CD14-positive monocyte (primary cell): Measurements from ENCODE around the gene EML1. TPM values are rescaled to one million over a fixed set of nuclear protein-coding genes. Genes with fewer than 3 reads are reported as not detected.

Source experiments
- DNase-seq, 3 donors: peaks; one replicate each; pipeline ENCODE4 v3.0.0-alpha.2; 2011 to 2022
- H2AFZ ChIP-seq: 2 replicates; pipeline ENCODE4 v1.6.0; 2012; ENCODE audit warnings: mild to moderate bottlenecking, low read depth, low read length, inconsistent platforms; ENCODE audit not compliant: insufficient read depth, poor library complexity, severe bottlenecking
- H3K27ac ChIP-seq, 2 donors: 1 replicate in 1 of 2; 2 replicates in 1 of 2; pipeline ENCODE4 v1.5.1; 2012 to 2013; ENCODE audit warnings: low read length in 2 of 2, control low read depth in 1 of 2, inconsistent platforms in 1 of 2, low read depth in 1 of 2, mild to moderate bottlenecking in 1 of 2
- H3K27me3 ChIP-seq, 2 donors: one replicate each; pipeline versions ENCODE4 v1.6.0 to v1.6.1; 2011 to 2013; ENCODE audit warnings: low read length in 2 of 2; ENCODE audit not compliant: control insufficient read depth in 2 of 2, insufficient read depth in 2 of 2
- H3K36me3 ChIP-seq, 2 donors: replicated peaks in 1 of 2; 1 replicate in 1 of 2; 2 replicates in 1 of 2; pipeline versions ENCODE4 v1.5.1 to v1.6.1; 2012 to 2013; ENCODE audit warnings: low read length in 2 of 2, control low read depth in 1 of 2, inconsistent platforms in 1 of 2, mild to moderate bottlenecking in 1 of 2; ENCODE audit not compliant: insufficient read depth in 2 of 2, control insufficient read depth in 1 of 2
- H3K4me1 ChIP-seq, 2 donors: 1 replicate in 1 of 2; 2 replicates in 1 of 2; pipeline versions ENCODE4 v1.5.1 to v1.6.1; 2012 to 2013; ENCODE audit warnings: low read length in 2 of 2, control low read depth in 1 of 2, inconsistent platforms in 1 of 2, mild to moderate bottlenecking in 1 of 2, moderate library complexity in 1 of 2; ENCODE audit not compliant: insufficient read depth in 2 of 2, control insufficient read depth in 1 of 2
- H3K4me2 ChIP-seq: replicated peaks from 2 replicates; pipeline ENCODE3; 2012; ENCODE audit warnings: low read length, moderate library complexity, mild to moderate bottlenecking; ENCODE audit not compliant: poor library complexity, severe bottlenecking; ENCODE audit errors: extremely low read depth
- H3K4me3 ChIP-seq, 3 experiments: fragments of 200-600 bp in 1 of 3; sonication (generic) in 1 of 3; replicated peaks in 1 of 3; 1 replicate in 2 of 3; 2 replicates in 1 of 3; pipeline ENCODE4 v1.5.1; 2011 to 2013; ENCODE audit warnings: low read length in 3 of 3, mild to moderate bottlenecking in 3 of 3, control low read depth in 2 of 3, low read depth in 2 of 3, inconsistent platforms in 1 of 3, moderate library complexity in 1 of 3
- H3K79me2 ChIP-seq: 2 replicates; pipeline ENCODE4 v1.6.0; 2012; ENCODE audit warnings: mild to moderate bottlenecking, control low read depth, inconsistent platforms, low read length, moderate library complexity; ENCODE audit not compliant: insufficient read depth
- H3K9ac ChIP-seq: 2 replicates; pipeline ENCODE4 v1.6.0; 2017; ENCODE audit warnings: low read length, mild to moderate bottlenecking; ENCODE audit not compliant: insufficient read depth, poor library complexity, severe bottlenecking
- H3K9me3 ChIP-seq, 2 donors: replicated peaks in 1 of 2; 1 replicate in 1 of 2; 2 replicates in 1 of 2; pipeline versions ENCODE4 v1.5.1 to v1.6.1; 2012 to 2013; ENCODE audit warnings: low read length in 2 of 2, control low read depth in 1 of 2; ENCODE audit not compliant: control insufficient read depth in 1 of 2, insufficient read depth in 1 of 2
- H4K20me1 ChIP-seq: 2 replicates; pipeline ENCODE4 v1.6.0; 2012; ENCODE audit warnings: mild to moderate bottlenecking, low read length, control low read depth, moderate library complexity; ENCODE audit not compliant: insufficient read depth
- H3K27ac Mint-ChIP-seq, 7 donors: one replicate each; pipeline ENCODE4 v1.8.0; 2020; ENCODE audit warnings: mild to moderate bottlenecking in 7 of 7, mixed read lengths in 7 of 7, moderate library complexity in 6 of 7, inconsistent platforms in 2 of 7
- H3K27me3 Mint-ChIP-seq, 3 donors: one replicate each; pipeline ENCODE4 v1.8.0; 2021 to 2022; ENCODE audit warnings: low read depth in 3 of 3, mild to moderate bottlenecking in 3 of 3, mixed read lengths in 3 of 3, moderate library complexity in 3 of 3, inconsistent platforms in 1 of 3
- H3K36me3 Mint-ChIP-seq, 2 donors: one replicate each; pipeline ENCODE4 v1.8.0; 2020; ENCODE audit warnings: mixed read lengths in 2 of 2, inconsistent platforms in 1 of 2, mild to moderate bottlenecking in 1 of 2
- H3K4me1 Mint-ChIP-seq: one replicate; pipeline ENCODE4 v1.8.0; 2020; ENCODE audit warnings: mild to moderate bottlenecking, mixed read lengths
- H3K4me3 Mint-ChIP-seq, 2 donors: one replicate each; pipeline ENCODE4 v1.8.0; 2020; ENCODE audit warnings: mild to moderate bottlenecking in 2 of 2, mixed read lengths in 2 of 2, moderate library complexity in 1 of 2
- H3K9me3 Mint-ChIP-seq, 7 donors: one replicate each; pipeline ENCODE4 v1.8.0; 2020 to 2022; ENCODE audit warnings: mixed read lengths in 7 of 7, mild to moderate bottlenecking in 6 of 7, moderate library complexity in 6 of 7, inconsistent platforms in 2 of 7
- WGBS: methylation state at CpG from one replicate; pipeline ENCODE4 v1.1.5; 2013; ENCODE audit warnings: missing lambda C conversion rate; ENCODE audit not compliant: insufficient coverage; 5-methylcytosine and 5-hydroxymethylcytosine counted together
- intact Hi-C, 2 donors: fragments of 100-400 bp; cut with micrococcal nuclease; formaldehyde crosslinking; loops; one replicate each; pipeline versions ENCODE4 v1.15.0 to v1.15.1; 2023
- polyA plus RNA-seq, 3 donors: library from polyadenylated mRNA; depleted of rRNA in 1 of 3; unstranded in 2 of 3; stranded (reverse) in 1 of 3; fragments of 300-500 nt in 2 of 3; fragments of >200 nt in 1 of 3; fragmentation: Illumina TruSeq in 2 of 3; gene quantifications; 1 replicate in 2 of 3; 2 replicates in 1 of 3; pipeline ENCODE4 v1.2.3, GENCODE V29; 2012 to 2021
- TF ChIP-seq, protein P1 (sequence below): fragments of 200-600 bp; IDR thresholded peaks from one replicate; pipeline ENCODE4 v1.8.0; 2022; ENCODE audit warnings: antibody characterized with exemption, mild to moderate bottlenecking

The EML1 gene
- polyA plus RNA-seq, 3 donors: not detected

DNA sequence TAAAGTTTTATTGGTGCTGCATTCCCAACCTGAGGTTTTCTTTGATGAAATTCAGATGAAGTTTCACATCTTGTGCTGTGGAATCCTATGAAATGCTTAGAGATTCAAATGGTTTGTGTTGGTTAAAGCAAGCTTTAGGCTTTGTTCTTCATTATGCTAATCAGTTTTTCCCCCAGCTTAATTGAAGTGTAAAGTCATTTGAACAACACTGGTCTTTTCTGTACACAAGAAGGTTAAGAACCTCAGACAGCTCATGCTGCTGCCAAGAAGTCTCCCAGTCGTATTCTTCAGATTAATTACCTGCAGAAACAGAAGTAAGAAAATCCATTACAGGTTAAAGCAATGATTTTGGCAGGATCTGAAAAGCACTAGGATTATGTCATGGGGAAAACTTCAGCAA is 48.9 kb downstream of the EML1 start:
- no peak for DNase-seq
- peaks cover 22 to 35% (median 24%) of the 10 kb centered on the region in 3 donors for H3K27me3 Mint-ChIP-seq
- no peak overlapping the region for H3K9ac ChIP-seq
- H3K9me3 ChIP-seq: peaks cover under 1 to 4% of the 10 kb centered on the region in 2 donors
- H3K4me1 ChIP-seq: no peaks in the 10 kb centered on the region
- H3K27ac Mint-ChIP-seq: no peak overlapping the region
- TF ChIP-seq, protein P1, sequence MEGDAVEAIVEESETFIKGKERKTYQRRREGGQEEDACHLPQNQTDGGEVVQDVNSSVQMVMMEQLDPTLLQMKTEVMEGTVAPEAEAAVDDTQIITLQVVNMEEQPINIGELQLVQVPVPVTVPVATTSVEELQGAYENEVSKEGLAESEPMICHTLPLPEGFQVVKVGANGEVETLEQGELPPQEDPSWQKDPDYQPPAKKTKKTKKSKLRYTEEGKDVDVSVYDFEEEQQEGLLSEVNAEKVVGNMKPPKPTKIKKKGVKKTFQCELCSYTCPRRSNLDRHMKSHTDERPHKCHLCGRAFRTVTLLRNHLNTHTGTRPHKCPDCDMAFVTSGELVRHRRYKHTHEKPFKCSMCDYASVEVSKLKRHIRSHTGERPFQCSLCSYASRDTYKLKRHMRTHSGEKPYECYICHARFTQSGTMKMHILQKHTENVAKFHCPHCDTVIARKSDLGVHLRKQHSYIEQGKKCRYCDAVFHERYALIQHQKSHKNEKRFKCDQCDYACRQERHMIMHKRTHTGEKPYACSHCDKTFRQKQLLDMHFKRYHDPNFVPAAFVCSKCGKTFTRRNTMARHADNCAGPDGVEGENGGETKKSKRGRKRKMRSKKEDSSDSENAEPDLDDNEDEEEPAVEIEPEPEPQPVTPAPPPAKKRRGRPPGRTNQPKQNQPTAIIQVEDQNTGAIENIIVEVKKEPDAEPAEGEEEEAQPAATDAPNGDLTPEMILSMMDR: no peak
- no peak overlapping the region for H2AFZ ChIP-seq
- H3K36me3 ChIP-seq: no peaks in the 10 kb centered on the region
- no peak overlapping the region for H3K27ac ChIP-seq
- no peaks in the 10 kb centered on the region for H4K20me1 ChIP-seq
- H3K4me3 ChIP-seq: no peak overlapping the region
- no peaks in the 10 kb centered on the region for H3K4me1 Mint-ChIP-seq
- no peaks in the 10 kb centered on the region for H3K36me3 Mint-ChIP-seq
- H3K79me2 ChIP-seq: no peaks in the 10 kb centered on the region
- H3K9me3 Mint-ChIP-seq: peaks cover 0 to 8% (median 4%) of the 10 kb centered on the region in 7 donors
- WGBS: 86% methylated on average over 1 of the region's 1 CpG
- peaks cover 2 to 11% of the 10 kb centered on the region in 2 donors for H3K27me3 ChIP-seq
- no peak overlapping the region for H3K4me3 Mint-ChIP-seq
- H3K4me2 ChIP-seq: no peak overlapping the region
- intact Hi-C loops: no loop called here

DNA sequence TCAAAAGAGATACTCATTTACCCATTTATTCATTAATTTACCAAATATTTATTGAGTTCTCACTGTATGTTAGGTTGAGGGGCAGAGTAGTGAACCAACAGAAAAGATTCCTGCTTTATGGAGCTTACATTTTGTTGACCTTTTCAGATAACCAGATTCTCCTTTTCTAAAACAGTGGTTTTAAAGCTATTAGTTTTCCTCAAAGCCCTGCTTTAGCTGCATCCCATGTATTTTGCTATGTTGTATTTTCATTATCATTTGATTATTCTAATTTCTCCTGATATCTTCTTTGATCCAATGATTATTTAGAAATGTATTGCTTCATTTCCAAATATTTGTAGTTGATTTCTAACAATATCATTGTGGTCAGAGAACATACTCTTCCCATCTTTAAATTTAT is 53.6 kb downstream of the EML1 start:
- H2AFZ ChIP-seq: no peak overlapping the region
- H3K27ac Mint-ChIP-seq: no peak overlapping the region
- peaks cover 0 to 17% (median 9%) of the 10 kb centered on the region in 7 donors for H3K9me3 Mint-ChIP-seq
- TF ChIP-seq, protein P1: no peak
- no peak overlapping the region for H3K4me3 Mint-ChIP-seq
- H3K4me2 ChIP-seq: no peak overlapping the region
- no peaks in the 10 kb centered on the region for H3K4me1 Mint-ChIP-seq
- no peak overlapping the region for H3K27ac ChIP-seq
- DNase-seq: no peak
- H3K36me3 Mint-ChIP-seq: no peaks in the 10 kb centered on the region
- H3K4me1 ChIP-seq: no peaks in the 10 kb centered on the region
- H4K20me1 ChIP-seq: no peaks in the 10 kb centered on the region
- peaks cover 3 to 8% of the 10 kb centered on the region in 2 donors for H3K9me3 ChIP-seq
- H3K27me3 ChIP-seq: peaks cover 2% of the 10 kb centered on the region in 2 donors
- H3K9ac ChIP-seq: no peak overlapping the region
- H3K4me3 ChIP-seq: no peak overlapping the region
- no peaks in the 10 kb centered on the region for H3K79me2 ChIP-seq
- H3K36me3 ChIP-seq: no peaks in the 10 kb centered on the region
- intact Hi-C loops: no loop called here
- peaks cover 12 to 25% (median 22%) of the 10 kb centered on the region in 3 donors for H3K27me3 Mint-ChIP-seq
